ENCODE results near the gene PNMA3. TPM values are rescaled to one million over a fixed set of nuclear protein-coding genes. Genes with fewer than 3 reads are reported as not detected.
"Not testable (repeated sequence)": the region's sequence is repeated elsewhere in the genome, so short reads cannot be mapped to it uniquely, and the experiment has no call there.

PNMA3 gene
- total RNA-seq, 6 experiments from 2014 or later: not detected

- no peak for TF ChIP-seq CTCF (IDR thresholded peaks at IDR 0.05)
- Mint-ChIP-seq H3K9me3 (no peaks in the 10 kb centered on the region), H3K27me3 (ENCODE audit: insufficient read depth) (peaks cover 2% of the 10 kb centered on the region), H3K4me1 (ENCODE audit: low read depth) (peaks cover 23% of the 10 kb centered on the region), H3K36me3 (ENCODE audit: low read depth) (no peaks in the 10 kb centered on the region), H3K4me3 (no peak overlapping the region), H3K27ac (no peak overlapping the region)
- DNase-seq: no peak
Measured at GRCh38 chrX:153065389-153065788, 9.1 kb downstream of the PNMA3 start.

GRCh38 chrX:153066402-153066801, 10.1 kb downstream of the PNMA3 start:
- not testable (repeated sequence) for H3K36me3 Mint-ChIP-seq (ENCODE audit: low read depth); H3K27me3 Mint-ChIP-seq (ENCODE audit: insufficient read depth); H3K4me3 Mint-ChIP-seq; H3K9me3 Mint-ChIP-seq; DNase-seq; H3K27ac Mint-ChIP-seq
- peaks cover 23% of the 10 kb centered on the region for H3K4me1 Mint-ChIP-seq (ENCODE audit: low read depth)

- H3K9me3 Mint-ChIP-seq; H3K4me3 Mint-ChIP-seq; H3K27me3 Mint-ChIP-seq (ENCODE audit: insufficient read depth): not testable (repeated sequence)
Measured at GRCh38 chrX:153071909-153072583, 15.8 kb downstream of the PNMA3 start, which contains the start of gene PNMA6A. Gene PNMA6A, plus strand, starts transcription at chrX:153072454. Its CDS starts 609 bp downstream, at chrX:153073063.

GRCh38 chrX:153073331-153073730, 17.1 kb downstream of the PNMA3 start:
- H3K27ac Mint-ChIP-seq; H3K4me1 Mint-ChIP-seq (ENCODE audit: low read depth); H3K36me3 Mint-ChIP-seq (ENCODE audit: low read depth); H3K9me3 Mint-ChIP-seq; DNase-seq; H3K27me3 Mint-ChIP-seq (ENCODE audit: insufficient read depth); H3K4me3 Mint-ChIP-seq: not testable (repeated sequence)

More at GRCh38 chrX:153071909-153072583, 15.8 kb downstream of the PNMA3 start, which contains the start of gene PNMA6A:
- H3K4me1 Mint-ChIP-seq (ENCODE audit: low read depth); H3K27ac Mint-ChIP-seq; H3K36me3 Mint-ChIP-seq (ENCODE audit: low read depth); DNase-seq: not testable (repeated sequence)

- no peak overlapping the region for H3K4me3 Mint-ChIP-seq
- H3K9me3 Mint-ChIP-seq: no peaks in the 10 kb centered on the region
- H3K36me3 Mint-ChIP-seq (ENCODE audit: low read depth): no peaks in the 10 kb centered on the region
- TF ChIP-seq CTCF (IDR thresholded peaks at IDR 0.05): no peak
- no peaks in the 10 kb centered on the region for H3K27me3 Mint-ChIP-seq (ENCODE audit: insufficient read depth)
- no peaks in the 10 kb centered on the region for H3K4me1 Mint-ChIP-seq (ENCODE audit: low read depth)
- no peak overlapping the region for H3K27ac Mint-ChIP-seq
- DNase-seq: no peak
Measured at GRCh38 chrX:153074262-153074899, 18.1 kb downstream of the PNMA3 start.

GRCh38 chrX:153074935-153075334, 18.7 kb downstream of the PNMA3 start:
- no peak overlapping the region for H3K4me3 Mint-ChIP-seq
- H3K9me3 Mint-ChIP-seq: no peaks in the 10 kb centered on the region
- H3K36me3 Mint-ChIP-seq (ENCODE audit: low read depth): no peaks in the 10 kb centered on the region
- DNase-seq: no peak
- no peaks in the 10 kb centered on the region for H3K4me1 Mint-ChIP-seq (ENCODE audit: low read depth)
- no peaks in the 10 kb centered on the region for H3K27me3 Mint-ChIP-seq (ENCODE audit: insufficient read depth)
- TF ChIP-seq CTCF (IDR thresholded peaks at IDR 0.05): no peak
- no peak overlapping the region for H3K27ac Mint-ChIP-seq

- Mint-ChIP-seq H3K27me3 (ENCODE audit: insufficient read depth) (no peaks in the 10 kb centered on the region), H3K9me3 (no peaks in the 10 kb centered on the region), H3K36me3 (ENCODE audit: low read depth) (no peaks in the 10 kb centered on the region), H3K27ac (no peak overlapping the region), H3K4me3 (no peak overlapping the region), H3K4me1 (ENCODE audit: low read depth) (no peaks in the 10 kb centered on the region)
- DNase-seq: no peak
- TF ChIP-seq CTCF (IDR thresholded peaks at IDR 0.05): no peak
Measured at GRCh38 chrX:153075366-153075765, 19.1 kb downstream of the PNMA3 start.

GRCh38 chrX:153077437-153078135, 21.3 kb downstream of the PNMA3 start:
- H3K27me3 Mint-ChIP-seq (ENCODE audit: insufficient read depth); H3K4me3 Mint-ChIP-seq; H3K27ac Mint-ChIP-seq; H3K36me3 Mint-ChIP-seq (ENCODE audit: low read depth); DNase-seq; H3K4me1 Mint-ChIP-seq (ENCODE audit: low read depth); H3K9me3 Mint-ChIP-seq: not testable (repeated sequence)

GRCh38 chrX:153083238-153083923, 27.1 kb downstream of the PNMA3 start:
- H3K27ac Mint-ChIP-seq; DNase-seq; H3K4me3 Mint-ChIP-seq; H3K4me1 Mint-ChIP-seq (ENCODE audit: low read depth); H3K9me3 Mint-ChIP-seq; H3K36me3 Mint-ChIP-seq (ENCODE audit: low read depth): not testable (repeated sequence)
- peaks cover 13% of the 10 kb centered on the region for H3K27me3 Mint-ChIP-seq (ENCODE audit: insufficient read depth)
